Hematopoietic multipotent progenitor cell treated with erythropoietin and hydrocortisone succinate and interleukin-3 and kit ligand, for 6 days (in vitro differentiated cells): Measurements from ENCODE around the gene HIRA.
"Not testable (repeated sequence)": the region's sequence is repeated elsewhere in the genome, so short reads cannot be mapped to it uniquely, and the experiment has no call there.

Source experiments
- DNase-seq: peaks from one replicate; pipeline ENCODE4 v3.0.0-alpha.2; 2015

HIRA gene

GRCh38 chr22:19319281-19319680 lies 112.3 kb downstream of the HIRA start:
- DNase-seq = no peak

DNA sequence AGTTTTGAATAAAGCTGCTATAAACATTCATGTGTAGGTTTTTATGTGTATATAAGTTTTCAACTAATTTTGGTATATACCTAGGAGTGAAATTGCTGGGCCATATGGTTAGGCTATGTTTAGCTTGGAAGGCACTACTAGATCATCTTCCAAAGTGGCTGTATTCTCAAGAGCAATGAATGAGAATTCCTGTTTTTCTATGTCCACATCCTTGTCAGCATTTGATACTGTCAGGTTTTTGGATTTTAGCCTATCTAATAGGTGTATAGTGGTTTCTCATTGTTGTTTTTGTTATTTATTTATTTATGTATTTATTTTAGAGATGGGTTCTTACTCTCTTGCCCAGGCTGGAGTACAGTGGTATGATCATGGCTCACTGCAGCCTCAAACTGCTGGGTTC lies 113.7 kb downstream of the HIRA start:
- DNase-seq = no peak

DNA sequence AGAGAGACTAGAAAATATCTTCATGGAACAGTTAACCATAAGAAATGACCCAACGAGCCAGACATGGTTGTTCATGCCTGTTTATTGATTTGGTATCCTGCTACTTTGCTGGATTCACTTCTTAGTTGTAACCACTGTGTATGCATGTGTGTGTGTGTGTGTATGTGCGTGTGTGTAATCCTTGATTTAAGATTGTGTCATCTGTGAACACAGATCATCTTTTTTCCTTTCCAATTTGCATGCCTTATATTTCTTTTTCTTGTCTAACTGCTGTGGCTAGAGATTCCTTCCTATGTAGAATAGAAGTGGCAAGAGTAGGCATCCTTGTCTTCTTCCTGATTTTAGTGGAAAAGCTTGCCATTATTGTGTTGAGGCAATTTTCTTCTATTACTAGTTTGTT lies 123.7 kb downstream of the HIRA start:
- no peak for DNase-seq

GRCh38 chr22:19306535-19306934 lies 125.0 kb downstream of the HIRA start:
- DNase-seq = not testable (repeated sequence)

- no peak for DNase-seq
Observed at GRCh38 chr22:19304547-19304946, 127.0 kb downstream of the HIRA start.

- no peak for DNase-seq
Observed at GRCh38 chr22:19303785-19304184, 127.7 kb downstream of the HIRA start.

DNA sequence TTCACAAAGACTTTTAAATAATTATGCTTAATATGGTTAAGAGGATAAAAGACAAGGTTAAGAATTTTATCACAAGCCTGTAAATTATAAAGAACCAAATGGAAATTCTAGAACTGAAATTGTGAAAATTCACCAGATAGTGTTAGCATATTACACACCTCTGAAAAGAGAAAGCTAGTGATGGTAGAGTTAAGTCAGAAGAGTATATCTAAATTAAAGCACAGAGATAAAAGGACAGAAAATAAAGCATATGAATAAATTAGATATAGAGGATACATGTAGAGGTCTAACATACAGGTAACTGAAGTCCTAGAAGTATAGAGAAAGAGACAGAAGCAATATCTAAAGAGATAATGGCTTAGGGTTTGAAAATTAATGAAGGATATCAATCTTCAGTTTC lies 135.8 kb downstream of the HIRA start:
- no peak for DNase-seq

DNA sequence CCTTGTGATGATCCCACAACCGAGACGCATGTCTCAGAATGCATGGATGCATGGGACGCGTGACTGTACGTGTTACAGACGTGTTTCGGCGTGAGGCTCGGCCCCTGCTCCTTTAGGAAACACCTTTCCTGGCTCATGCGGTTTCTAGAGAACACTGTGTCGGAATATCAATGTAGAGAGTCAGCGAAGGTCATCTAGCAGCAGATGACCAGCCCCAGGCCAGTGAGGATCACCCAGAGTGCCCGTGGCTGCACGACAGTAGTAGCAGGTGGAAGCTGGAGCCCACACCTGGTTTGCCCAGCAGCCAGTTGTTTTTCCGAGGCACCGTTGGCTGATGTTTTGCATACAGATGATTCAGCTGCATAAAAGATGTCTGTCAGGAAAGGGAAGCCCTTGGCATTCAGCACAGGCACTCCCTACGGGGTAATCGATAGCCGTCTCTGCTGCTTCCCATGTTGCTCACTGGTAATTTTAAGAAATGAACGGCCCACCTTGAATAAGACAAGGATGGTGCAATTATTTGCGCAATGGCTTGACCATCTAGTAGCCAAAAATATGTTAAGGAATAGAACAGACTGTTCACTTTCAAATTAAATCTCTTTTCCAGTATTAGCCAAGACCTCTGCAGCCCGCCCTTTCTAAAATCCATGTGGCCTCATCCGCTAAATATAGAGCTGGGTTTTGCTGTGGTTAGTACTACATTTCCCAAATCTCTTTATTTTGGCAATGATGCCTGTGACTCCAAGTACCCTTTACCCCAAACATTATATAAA lies 138.9 kb downstream of the HIRA start:
- no peak for DNase-seq

GRCh38 chr22:19291580-19292457 lies 139.7 kb downstream of the HIRA start, which contains the start of gene CLTCL1:
Gene CLTCL1 (minus strand): TSS chr22:19291719. CDS start chr22:19291641, 78 bp downstream.
- peak; percentile 82 for DNase-seq

- DNase-seq = no peak
Observed at GRCh38 chr22:19291218-19291579, 140.3 kb downstream of the HIRA start.

GRCh38 chr22:19290400-19291217 lies 140.9 kb downstream of the HIRA start:
- DNase-seq = peak; percentile 32

DNA sequence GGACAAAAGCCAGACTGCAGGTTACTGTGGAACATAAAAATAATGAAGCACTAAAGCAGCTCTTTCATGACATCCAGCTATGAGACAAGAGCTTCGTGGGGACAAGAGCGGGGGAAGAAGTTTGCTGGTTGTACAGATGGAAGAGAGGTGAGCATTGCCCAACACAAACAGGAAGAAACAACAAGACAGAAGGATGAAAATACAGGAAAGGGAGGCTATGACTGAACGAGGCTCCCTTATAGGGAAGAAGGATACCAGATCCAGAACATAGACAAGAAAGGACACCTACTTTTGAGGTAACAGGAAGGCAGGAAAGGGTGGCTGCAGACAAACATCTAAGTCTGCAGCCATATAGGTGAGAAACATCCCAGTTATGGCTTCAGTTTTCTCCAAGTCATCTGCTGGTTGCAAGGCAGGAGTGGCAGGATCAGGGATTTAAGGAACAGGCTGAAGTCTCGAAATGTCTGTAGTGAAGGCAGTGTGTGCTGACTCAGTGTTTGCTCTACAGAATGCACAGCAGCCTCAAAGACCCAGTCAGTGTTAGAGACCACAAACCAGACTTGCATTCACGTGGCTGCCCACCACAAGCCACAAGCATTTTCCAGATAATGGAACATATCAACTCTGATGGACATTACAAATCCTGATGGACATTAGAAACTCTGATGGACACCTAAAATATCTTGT lies 141.9 kb downstream of the HIRA start:
- peak; percentile 32 for DNase-seq

- no peak for DNase-seq
Observed at GRCh38 chr22:19287889-19288288, 143.6 kb downstream of the HIRA start.

DNA sequence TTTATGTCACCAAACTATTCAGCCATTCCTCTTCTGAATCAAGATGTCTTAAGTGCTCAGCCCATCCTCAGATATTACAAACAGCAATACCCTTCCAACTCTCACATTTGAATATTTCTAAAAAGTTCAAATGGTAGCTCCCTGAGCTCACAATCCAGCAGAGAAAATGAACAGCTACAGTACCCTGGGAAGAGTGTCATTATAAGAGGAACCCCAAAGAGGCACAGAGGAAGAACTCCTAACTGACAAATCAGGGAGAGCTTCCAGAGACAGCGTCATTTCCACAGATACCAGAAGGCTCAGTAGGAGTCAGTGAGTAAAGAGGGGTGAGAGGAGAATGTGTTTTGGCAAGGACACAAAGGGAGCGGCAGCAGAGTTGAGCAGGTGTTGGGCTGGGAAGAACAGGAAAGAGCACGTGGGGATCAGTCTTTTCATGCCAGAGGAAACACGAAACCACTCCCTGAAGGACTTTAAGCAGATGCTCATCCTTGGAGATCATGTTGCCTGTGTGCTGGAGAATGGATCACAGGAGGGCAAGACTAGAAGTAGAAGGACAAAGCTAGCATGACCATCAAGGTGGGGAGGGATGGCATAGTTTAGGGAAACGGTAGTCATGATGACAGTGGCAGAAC lies 144.3 kb downstream of the HIRA start:
- DNase-seq = no peak

DNA sequence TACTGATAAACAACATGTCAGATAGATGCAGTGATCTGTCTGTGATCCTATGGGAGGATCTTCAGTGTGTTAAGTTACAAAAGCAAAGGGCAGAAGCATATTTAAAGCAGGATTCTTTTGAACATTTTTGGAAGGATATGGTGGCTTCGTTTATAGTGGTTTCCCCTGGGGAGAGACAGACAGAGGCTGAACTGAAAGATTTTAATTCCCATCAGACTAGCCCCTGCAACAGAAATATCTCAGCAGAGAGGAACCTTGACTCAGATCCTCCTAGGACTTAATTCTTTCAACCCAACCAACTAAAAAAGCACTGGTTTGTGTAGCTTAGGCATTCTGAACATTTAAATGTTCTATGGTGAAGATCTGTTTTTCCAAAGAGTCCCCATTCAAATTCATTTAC lies 145.7 kb downstream of the HIRA start:
- no peak for DNase-seq
